GM21423 (cell line): Measurements from ENCODE around the gene BTC.
"Not testable (repeated sequence)": the region's sequence is repeated elsewhere in the genome, so short reads cannot be mapped to it uniquely, and the experiment has no call there.

Experiments
- ATAC-seq: cut with Tn5 transposase; IDR thresholded peaks from one replicate; pipeline ENCODE4 v1.9.1; 2021; ENCODE audit warnings: mild to moderate bottlenecking, moderate library complexity; ENCODE audit not compliant: unreplicated experiment

Gene BTC

GRCh38 chr4:74758551-74759145 lies 35.7 kb downstream of the BTC start:
- ATAC-seq: no peak

- no peak for ATAC-seq
Measured at GRCh38 chr4:74757136-74757535, 37.2 kb downstream of the BTC start.

- ATAC-seq: no peak
Measured at GRCh38 chr4:74755486-74755885, 38.8 kb downstream of the BTC start.

GRCh38 chr4:74754218-74754617 lies 40.1 kb downstream of the BTC start:
- peak; percentile 62 for ATAC-seq

GRCh38 chr4:74752798-74753197 lies 41.5 kb downstream of the BTC start:
- ATAC-seq: no peak

GRCh38 chr4:74751856-74752255 lies 42.5 kb downstream of the BTC start:
- ATAC-seq: no peak

- ATAC-seq: no peak
Measured at GRCh38 chr4:74751247-74751646, 43.1 kb downstream of the BTC start.

GRCh38 chr4:74742185-74742584 lies 52.1 kb downstream of the BTC start:
- ATAC-seq: no peak

GRCh38 chr4:74738464-74739143 lies 55.7 kb downstream of the BTC start:
- ATAC-seq: no peak

- no peak for ATAC-seq
Measured at GRCh38 chr4:74734995-74735394, 59.3 kb downstream of the BTC start.

- no peak for ATAC-seq
Measured at GRCh38 chr4:74733756-74734155, 60.6 kb downstream of the BTC start.

- no peak for ATAC-seq
Measured at GRCh38 chr4:74724979-74725378, 69.3 kb downstream of the BTC start.

- ATAC-seq: no peak
Measured at GRCh38 chr4:74716436-74716765, 77.9 kb downstream of the BTC start.

- ATAC-seq: peak; percentile 58
Measured at GRCh38 chr4:74715706-74716435, 78.5 kb downstream of the BTC start.

- ATAC-seq: no peak
Measured at GRCh38 chr4:74714611-74715130, 79.7 kb downstream of the BTC start.

- ATAC-seq: not testable (repeated sequence)
Measured at GRCh38 chr4:74708135-74708534, 86.2 kb downstream of the BTC start.
